Body of pancreas (tissue), 4 donors: ENCODE results near the gene KLRC1.

ENCODE experiments used
- POLR2A ChIP-seq, 3 donors: fragments of 450-650 bp; IDR thresholded peaks; one replicate each; pipeline ENCODE4 v1.6.1; 2016; ENCODE audit warnings: antibody characterized with exemption in 3 of 3, mild to moderate bottlenecking in 2 of 3
- TF ChIP-seq, protein P1 (sequence below), 7 experiments: fragments of 450-650 bp in 4 of 7; fragments of 200-600 bp in 3 of 7; sonication (generic) in 3 of 7; IDR thresholded peaks; one replicate each; pipeline ENCODE4 v1.5.1; 2016 to 2019; ENCODE audit warnings: antibody characterized with exemption in 7 of 7

DNA sequence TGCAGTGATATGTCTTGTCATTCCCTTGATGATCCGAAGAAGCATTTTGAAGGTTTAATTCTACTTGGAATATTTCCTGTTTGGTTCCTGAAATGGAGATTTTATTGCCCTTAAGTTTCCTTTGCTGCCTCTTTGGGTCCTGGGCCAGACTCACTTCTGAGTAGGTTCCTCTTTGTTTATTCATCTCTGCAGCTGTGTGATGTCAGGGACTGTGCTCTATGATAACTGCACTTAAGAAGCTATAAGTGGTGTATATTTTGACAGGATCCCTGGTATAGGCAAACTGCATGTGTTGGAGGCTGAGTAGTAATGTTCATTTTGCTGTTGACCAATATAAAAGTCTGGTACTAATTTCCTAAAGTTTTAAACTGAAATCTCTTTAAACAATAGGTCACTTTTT is 43.8 kb downstream of the KLRC1 start, which contains the start of gene KLRC4:
- no peak for TF ChIP-seq POLR2A (IDR thresholded peaks at IDR 0.05)
- TF ChIP-seq, protein P1, sequence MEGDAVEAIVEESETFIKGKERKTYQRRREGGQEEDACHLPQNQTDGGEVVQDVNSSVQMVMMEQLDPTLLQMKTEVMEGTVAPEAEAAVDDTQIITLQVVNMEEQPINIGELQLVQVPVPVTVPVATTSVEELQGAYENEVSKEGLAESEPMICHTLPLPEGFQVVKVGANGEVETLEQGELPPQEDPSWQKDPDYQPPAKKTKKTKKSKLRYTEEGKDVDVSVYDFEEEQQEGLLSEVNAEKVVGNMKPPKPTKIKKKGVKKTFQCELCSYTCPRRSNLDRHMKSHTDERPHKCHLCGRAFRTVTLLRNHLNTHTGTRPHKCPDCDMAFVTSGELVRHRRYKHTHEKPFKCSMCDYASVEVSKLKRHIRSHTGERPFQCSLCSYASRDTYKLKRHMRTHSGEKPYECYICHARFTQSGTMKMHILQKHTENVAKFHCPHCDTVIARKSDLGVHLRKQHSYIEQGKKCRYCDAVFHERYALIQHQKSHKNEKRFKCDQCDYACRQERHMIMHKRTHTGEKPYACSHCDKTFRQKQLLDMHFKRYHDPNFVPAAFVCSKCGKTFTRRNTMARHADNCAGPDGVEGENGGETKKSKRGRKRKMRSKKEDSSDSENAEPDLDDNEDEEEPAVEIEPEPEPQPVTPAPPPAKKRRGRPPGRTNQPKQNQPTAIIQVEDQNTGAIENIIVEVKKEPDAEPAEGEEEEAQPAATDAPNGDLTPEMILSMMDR (IDR thresholded peaks at IDR 0.05): no peak
